K562 (cell line): Measurements from ENCODE around the gene TNNT2.

ENCODE experiments used
- BCL6 ChIP-seq: fragments of 250-450 bp; sonication (Bioruptor Pico); IDR thresholded peaks from 2 replicates; pipeline ENCODE4 v1.4.0; 2020
- BDP1 ChIP-seq: IDR thresholded peaks from 3 replicates; pipeline ENCODE4 v1.6.1; 2011; ENCODE audit not compliant: insufficient read length, insufficient read depth
- CBX2 ChIP-seq: fragments of 200-600 bp; sonication (generic); IDR thresholded peaks from one replicate; pipeline ENCODE4 v1.6.1; 2012; ENCODE audit warnings: mild to moderate bottlenecking, low read length, inconsistent platforms; ENCODE audit not compliant: insufficient read depth, poor library complexity, severe bottlenecking
- CREB5 ChIP-seq: fragments of 250-450 bp; sonication (Bioruptor Pico); IDR thresholded peaks from 2 replicates; pipeline ENCODE4 v1.5.0; 2020; ENCODE audit warnings: mild to moderate bottlenecking
- FOXO4 ChIP-seq: fragments of 450-650 bp; formaldehyde crosslinking; IDR thresholded peaks from 2 replicates; pipeline ENCODE4 v1.4.0; 2020; ENCODE audit warnings: mild to moderate bottlenecking, moderate library complexity
- NBN ChIP-seq: fragments of 450-650 bp; IDR thresholded peaks from 2 replicates; pipeline ENCODE4 v1.6.1; 2016; ENCODE audit warnings: low read depth, mild to moderate bottlenecking
- PKNOX1 ChIP-seq: fragments of 450-650 bp; IDR thresholded peaks from 2 replicates; pipeline ENCODE4 v1.6.1; 2016
- SETDB1 ChIP-seq: IDR thresholded peaks from one replicate; pipeline ENCODE4 v1.6.1; 2012; ENCODE audit warnings: low read length, control low read depth, inconsistent platforms
- SP2 ChIP-seq: IDR thresholded peaks from 2 replicates; pipeline ENCODE4 v1.6.1; 2011; ENCODE audit warnings: mild to moderate bottlenecking, low read depth, low read length, moderate library complexity; ENCODE audit not compliant: poor library complexity, severe bottlenecking; ENCODE audit errors: extremely low read depth
- ZBTB11 ChIP-seq, 3 experiments: fragments of 200-800 bp in 1 of 3; fragments of 250-450 bp in 1 of 3; fragments of 450-650 bp in 1 of 3; sonication (Bioruptor Pico) in 1 of 3; sonication (Bioruptor generic) in 1 of 3; formaldehyde crosslinking in 1 of 3; IDR thresholded peaks; 2 replicates each; pipeline versions ENCODE4 v1.6.1 to v1.8.0; 2016 to 2022; ENCODE audit warnings: mild to moderate bottlenecking in 2 of 3, missing genetic modification characterization in 2 of 3, missing compliant biosample characterization in 1 of 3, moderate library complexity in 1 of 3
- ZHX1 ChIP-seq: fragments of 150-350 bp; conservative IDR thresholded peaks from 2 replicates; pipeline ENCODE4 v1.6.1; 2014; ENCODE audit warnings: low read length
- ZNF384 ChIP-seq: IDR thresholded peaks from 2 replicates; pipeline ENCODE4 v1.6.1; 2012; ENCODE audit warnings: low read depth, low read length, improper control_type of control experiment

- TF ChIP-seq FOXO4 (no peak), NBN (no peak), CREB5 (CRISPR knock-in tag) (no peak), SP2 (no peak), PKNOX1 (no peak), CBX2 (no peak), BDP1 (no peak), SETDB1 (no peak), ZHX1 (no peak), ZNF384 (no peak), BCL6 (CRISPR knock-in tag) (no peak), ZBTB11 (CRISPR knock-in tag; IDR thresholded peaks at IDR 0.05) (no peak)
These were observed 31.3 kb upstream of the TNNT2 start for GRCh38 chr1:201408834-201409200.
